GM12878 (cell line): ENCODE data around the gene ZDHHC22. TPM values are rescaled to one million over a fixed set of nuclear protein-coding genes. Genes with fewer than 3 reads are reported as not detected.

Experiments used
- ATAC-seq: fragments of 200-7000 bp; cut with Tn5 transposase; 3 replicates; pipeline ENCODE4 v1.9.1; 2020; ENCODE audit warnings: mild to moderate bottlenecking, moderate library complexity
- BruUV-seq: library from RNA; stranded (reverse); fragments of 400-500 nt; replicated peaks from 2 replicates; lab custom pipeline; 2021; lab: Mats Ljungman, UMichigan
- CTCF ChIA-PET: fragments of 300-600 bp; sonication (Branson Sonifier 250); formaldehyde crosslinking; extraction: SDS; loops from one replicate; lab custom pipeline; 2021; ENCODE audit warnings: inconsistent platforms; lab: Yijun Ruan, JAX
- POLR2A ChIA-PET: fragments of 350-600 bp; formaldehyde crosslinking; extraction: SDS; loops from one replicate; lab custom pipeline; 2021; ENCODE audit warnings: inconsistent platforms; lab: Charles Lee
- RAD21 ChIA-PET: fragments of 300-600 bp; sonication (Branson Sonifier 250); formaldehyde crosslinking; loops from one replicate; lab custom pipeline; 2023; ENCODE audit warnings: antibody characterized with exemption; ENCODE audit not compliant: unreplicated experiment; lab: Charles Lee
- SMC1A ChIA-PET: fragments of 300-600 bp; sonication (Branson Sonifier 250); formaldehyde crosslinking; loops from one replicate; lab custom pipeline; 2023; ENCODE audit not compliant: unreplicated experiment, uncharacterized antibody; lab: Charles Lee
- DNase-seq: peaks from one replicate; pipeline ENCODE4 v3.0.0-alpha.2; 2011; ENCODE audit warnings: low read depth, low spot score
- FAIRE-seq: peaks from 3 replicates; lab custom pipeline; 2011; peaks lifted over from hg19 to GRCh38; lab: Jason Lieb, UNC
- H2AFZ ChIP-seq: 2 replicates; pipeline ENCODE4 v1.6.0; 2011; ENCODE audit warnings: low read depth, low read length, control low read depth; ENCODE audit not compliant: control insufficient read depth
- H3K27ac ChIP-seq: 2 replicates; pipeline ENCODE4 v1.5.1; 2011; ENCODE audit warnings: control low read depth; ENCODE audit not compliant: control insufficient read depth, insufficient read depth
- H3K27me3 ChIP-seq, 2 experiments: replicated peaks in 1 of 2; 2 replicates each; pipeline versions ENCODE4 v1.6.0 to v1.6.1; 2011; ENCODE audit warnings: low read length in 1 of 2; ENCODE audit not compliant: control insufficient read depth in 2 of 2, insufficient read depth in 2 of 2
- H3K36me3 ChIP-seq, 2 experiments: 2 replicates each; pipeline ENCODE4 v1.5.1; 2011; ENCODE audit warnings: low read length in 1 of 2; ENCODE audit not compliant: control insufficient read depth in 2 of 2, insufficient read depth in 2 of 2
- H3K4me1 ChIP-seq: 2 replicates; pipeline ENCODE4 v1.6.1; 2011; ENCODE audit warnings: mild to moderate bottlenecking, low read length, moderate library complexity, mixed read lengths; ENCODE audit not compliant: control insufficient read depth, insufficient read depth
- H3K4me2 ChIP-seq: 2 replicates; pipeline ENCODE4 v1.6.0; 2011; ENCODE audit warnings: control low read depth; ENCODE audit not compliant: control insufficient read depth, insufficient read depth
- H3K4me3 ChIP-seq: fragments of 200-600 bp; sonication (generic); 2 replicates; pipeline ENCODE4 v1.5.1; 2016
- H3K79me2 ChIP-seq: 2 replicates; pipeline ENCODE4 v1.6.0; 2011; ENCODE audit warnings: low read length; ENCODE audit not compliant: control insufficient read depth, insufficient read depth
- H3K9ac ChIP-seq: 2 replicates; pipeline ENCODE4 v1.8.0; 2011; ENCODE audit warnings: low read length, control low read depth, mixed read lengths; ENCODE audit not compliant: control insufficient read depth, insufficient read depth
- H3K9me3 ChIP-seq: replicated peaks from 3 replicates; pipeline ENCODE4 v1.5.1; 2011; ENCODE audit warnings: mild to moderate bottlenecking, low read length; ENCODE audit not compliant: control insufficient read depth, insufficient read depth
- H4K20me1 ChIP-seq: 2 replicates; pipeline ENCODE4 v1.6.0; 2011; ENCODE audit not compliant: control insufficient read depth, insufficient read depth
- CBX5 ChIP-seq: sonication (generic); IDR thresholded peaks from 2 replicates; pipeline ENCODE4 v1.6.1; 2016; ENCODE audit warnings: low read depth, moderate library complexity, mild to moderate bottlenecking, inconsistent platforms
- CREB1 ChIP-seq: IDR thresholded peaks from 2 replicates; pipeline ENCODE4 v1.6.1; 2012; ENCODE audit warnings: low read depth, mild to moderate bottlenecking, inconsistent platforms
- MEF2A ChIP-seq: IDR thresholded peaks from 2 replicates; pipeline ENCODE4 v1.6.1; 2011; ENCODE audit warnings: low read depth, mild to moderate bottlenecking, low read length, moderate library complexity; ENCODE audit not compliant: insufficient read depth
- MEF2B ChIP-seq: fragments of 450-650 bp; IDR thresholded peaks from 2 replicates; pipeline ENCODE4 v1.6.1; 2018; ENCODE audit warnings: mild to moderate bottlenecking, moderate library complexity; ENCODE audit not compliant: partially characterized antibody, poor library complexity, severe bottlenecking
- MTA2 ChIP-seq: fragments of 450-650 bp; IDR thresholded peaks from 2 replicates; pipeline ENCODE4 v1.6.1; 2016; ENCODE audit warnings: low read depth, mild to moderate bottlenecking, moderate library complexity
- RBBP5 ChIP-seq: fragments of 200-600 bp; sonication (generic); conservative IDR thresholded peaks from 2 replicates; pipeline ENCODE4 v1.6.1; 2016
- STAT1 ChIP-seq: fragments of 450-650 bp; conservative IDR thresholded peaks from 2 replicates; pipeline ENCODE4 v1.6.1; 2014; ENCODE audit warnings: antibody characterized with exemption, mild to moderate bottlenecking
- SUPT20H ChIP-seq: IDR thresholded peaks from 2 replicates; pipeline ENCODE4 v1.6.1; 2011; ENCODE audit warnings: low read depth, mild to moderate bottlenecking, low read length, moderate library complexity, borderline replicate concordance; ENCODE audit not compliant: control insufficient read depth
- WGBS: methylation state at CpG from one replicate; pipeline ENCODE4 v1.1.6; 2016; ENCODE audit warnings: low lambda C conversion rate; ENCODE audit not compliant: insufficient replicate concordance, insufficient coverage; ENCODE audit errors: missing lambda C conversion rate; 5-methylcytosine and 5-hydroxymethylcytosine counted together
- in situ Hi-C: fragments of 300-500 bp; cut with MboI; formaldehyde crosslinking; loops from 9 replicates; pipeline ENCODE4 v1.14.3; 2018; ENCODE audit warnings: mixed read lengths
- intact Hi-C: fragments of 100-400 bp; cut with micrococcal nuclease; formaldehyde crosslinking; loops from one replicate; pipeline ENCODE4 v1.14.2; 2022; ENCODE audit not compliant: unreplicated experiment
- polyA plus RNA-seq, 11 experiments: library from polyadenylated mRNA; depleted of rRNA in 4 of 11; unstranded in 6 of 11; stranded (reverse) in 5 of 11; fragments of >200 nt; fragmentation: Nextera tagmentation in 4 of 11; fragmentation: Illumina TruSeq in 1 of 11; extraction: Ambion mirVana in 4 of 11; extraction: Trizol in 1 of 11; gene quantifications; 1 replicate in 1 of 11; 2 replicates in 10 of 11; pipeline versions ENCODE4 v1.2.1 to v1.2.3, GENCODE V29; 2011 to 2016; ENCODE audit warnings: inconsistent platforms in 2 of 11, missing spikeins in 2 of 11, low read depth in 1 of 11
- total RNA-seq, 4 experiments: library from RNA; depleted of rRNA in 3 of 4; stranded (reverse); fragments of >200 nt in 3 of 4; fragmentation: Illumina TruSeq in 1 of 4; extraction: Trizol in 1 of 4; gene quantifications; 2 replicates each; pipeline versions ENCODE4 v1.2.1 to v1.2.3, GENCODE V29; 2013 to 2021
- TF ChIP-seq, protein P1 (sequence below): IDR thresholded peaks from 2 replicates; pipeline ENCODE4 v1.6.1; 2012; ENCODE audit warnings: improper control_type of control experiment, low read depth, low read length; ENCODE audit not compliant: insufficient replicate concordance
- TF ChIP-seq, protein P2 (sequence below): fragments of 450-650 bp; IDR thresholded peaks from 2 replicates; pipeline ENCODE4 v1.6.1; 2018; ENCODE audit warnings: borderline replicate concordance, mild to moderate bottlenecking; ENCODE audit not compliant: partially characterized antibody
- TF ChIP-seq, protein P3 (sequence below): fragments of 450-650 bp; IDR thresholded peaks from 2 replicates; pipeline ENCODE4 v1.6.1; 2017; ENCODE audit warnings: mild to moderate bottlenecking, low read depth, inconsistent platforms; ENCODE audit not compliant: poor library complexity, severe bottlenecking

Gene ZDHHC22
- total and polyA plus RNA-seq, 10 of the 15 experiments (the other 5 are each of a cell fraction or from before 2014, with no cell fraction given) = 0.06 TPM; not detected in 9

DNA sequence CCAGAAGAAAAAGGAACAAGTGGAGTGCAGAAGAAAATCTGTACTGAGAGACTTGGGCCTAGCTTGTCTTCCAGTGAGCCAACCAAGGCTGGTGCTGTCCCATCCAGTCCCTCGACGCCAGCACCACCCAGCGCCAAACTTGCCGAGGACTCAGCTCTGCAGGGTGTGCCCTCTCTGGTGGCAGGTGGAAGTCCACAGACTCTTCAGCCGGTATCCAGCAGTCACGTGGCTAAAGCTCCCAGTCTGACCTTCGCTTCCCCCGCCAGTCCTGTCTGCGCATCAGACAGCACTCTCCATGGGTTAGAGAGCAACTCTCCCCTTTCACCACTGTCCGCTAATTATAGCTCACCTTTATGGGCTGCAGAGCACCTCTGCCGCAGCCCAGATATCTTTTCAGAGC, 27.9 kb downstream of the ZDHHC22 start:
- ChIA-PET SMC1A (interaction anchor here (4.1 to 20.2 kb wide), 2 partner anchors 9 to 12 kb away, joined by 23 to 428 read pairs; partner anchors contain the start of gene CIPC), CTCF (interaction anchor here (0.9 to 21.2 kb wide), 3 partner anchors 10 to 12 kb away, joined by 3 to 445 read pairs (median 16); partner anchors contain the start of gene CIPC), RAD21 (interaction anchor here (1.1 kb wide), 1 partner anchor 11 kb away, joined by 6 read pairs; no protein-coding TSS in a partner anchor), POLR2A (no interaction called here)
- no TSS peak for BruUV-seq
- ATAC-seq = no peak
- no peak overlapping the region for H2AFZ ChIP-seq
- H3K4me3 ChIP-seq = no peak overlapping the region
- no peaks in the 10 kb centered on the region for H3K79me2 ChIP-seq
- intact Hi-C loops = no loop called here
- FAIRE-seq = no peak
- no peak overlapping the region for H3K27ac ChIP-seq
- no peaks in the 10 kb centered on the region for H4K20me1 ChIP-seq
- no peaks in the 10 kb centered on the region for H3K9me3 ChIP-seq
- in situ Hi-C loops = no loop called here
- peaks cover 12 to 26% of the 10 kb centered on the region in 2 experiments for H3K36me3 ChIP-seq
- DNase-seq = no peak
- H3K4me2 ChIP-seq = no peak overlapping the region
- no peaks in the 10 kb centered on the region for H3K4me1 ChIP-seq
- no peaks in the 10 kb centered on the region for H3K27me3 ChIP-seq
- WGBS = 97% methylated on average over 11 of the region's 11 CpGs
- no peak overlapping the region for H3K9ac ChIP-seq
- TF ChIP-seq MEF2B (no peak), CBX5 (no peak), RBBP5 (no peak), CREB1 (no peak), SUPT20H (no peak), STAT1 (no peak), MTA2 (no peak), MEF2A (no peak)
- TF ChIP-seq, protein P1, sequence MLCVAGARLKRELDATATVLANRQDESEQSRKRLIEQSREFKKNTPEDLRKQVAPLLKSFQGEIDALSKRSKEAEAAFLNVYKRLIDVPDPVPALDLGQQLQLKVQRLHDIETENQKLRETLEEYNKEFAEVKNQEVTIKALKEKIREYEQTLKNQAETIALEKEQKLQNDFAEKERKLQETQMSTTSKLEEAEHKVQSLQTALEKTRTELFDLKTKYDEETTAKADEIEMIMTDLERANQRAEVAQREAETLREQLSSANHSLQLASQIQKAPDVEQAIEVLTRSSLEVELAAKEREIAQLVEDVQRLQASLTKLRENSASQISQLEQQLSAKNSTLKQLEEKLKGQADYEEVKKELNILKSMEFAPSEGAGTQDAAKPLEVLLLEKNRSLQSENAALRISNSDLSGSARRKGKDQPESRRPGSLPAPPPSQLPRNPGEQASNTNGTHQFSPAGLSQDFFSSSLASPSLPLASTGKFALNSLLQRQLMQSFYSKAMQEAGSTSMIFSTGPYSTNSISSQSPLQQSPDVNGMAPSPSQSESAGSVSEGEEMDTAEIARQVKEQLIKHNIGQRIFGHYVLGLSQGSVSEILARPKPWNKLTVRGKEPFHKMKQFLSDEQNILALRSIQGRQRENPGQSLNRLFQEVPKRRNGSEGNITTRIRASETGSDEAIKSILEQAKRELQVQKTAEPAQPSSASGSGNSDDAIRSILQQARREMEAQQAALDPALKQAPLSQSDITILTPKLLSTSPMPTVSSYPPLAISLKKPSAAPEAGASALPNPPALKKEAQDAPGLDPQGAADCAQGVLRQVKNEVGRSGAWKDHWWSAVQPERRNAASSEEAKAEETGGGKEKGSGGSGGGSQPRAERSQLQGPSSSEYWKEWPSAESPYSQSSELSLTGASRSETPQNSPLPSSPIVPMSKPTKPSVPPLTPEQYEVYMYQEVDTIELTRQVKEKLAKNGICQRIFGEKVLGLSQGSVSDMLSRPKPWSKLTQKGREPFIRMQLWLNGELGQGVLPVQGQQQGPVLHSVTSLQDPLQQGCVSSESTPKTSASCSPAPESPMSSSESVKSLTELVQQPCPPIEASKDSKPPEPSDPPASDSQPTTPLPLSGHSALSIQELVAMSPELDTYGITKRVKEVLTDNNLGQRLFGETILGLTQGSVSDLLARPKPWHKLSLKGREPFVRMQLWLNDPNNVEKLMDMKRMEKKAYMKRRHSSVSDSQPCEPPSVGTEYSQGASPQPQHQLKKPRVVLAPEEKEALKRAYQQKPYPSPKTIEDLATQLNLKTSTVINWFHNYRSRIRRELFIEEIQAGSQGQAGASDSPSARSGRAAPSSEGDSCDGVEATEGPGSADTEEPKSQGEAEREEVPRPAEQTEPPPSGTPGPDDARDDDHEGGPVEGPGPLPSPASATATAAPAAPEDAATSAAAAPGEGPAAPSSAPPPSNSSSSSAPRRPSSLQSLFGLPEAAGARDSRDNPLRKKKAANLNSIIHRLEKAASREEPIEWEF = no peak
- TF ChIP-seq, protein P2, sequence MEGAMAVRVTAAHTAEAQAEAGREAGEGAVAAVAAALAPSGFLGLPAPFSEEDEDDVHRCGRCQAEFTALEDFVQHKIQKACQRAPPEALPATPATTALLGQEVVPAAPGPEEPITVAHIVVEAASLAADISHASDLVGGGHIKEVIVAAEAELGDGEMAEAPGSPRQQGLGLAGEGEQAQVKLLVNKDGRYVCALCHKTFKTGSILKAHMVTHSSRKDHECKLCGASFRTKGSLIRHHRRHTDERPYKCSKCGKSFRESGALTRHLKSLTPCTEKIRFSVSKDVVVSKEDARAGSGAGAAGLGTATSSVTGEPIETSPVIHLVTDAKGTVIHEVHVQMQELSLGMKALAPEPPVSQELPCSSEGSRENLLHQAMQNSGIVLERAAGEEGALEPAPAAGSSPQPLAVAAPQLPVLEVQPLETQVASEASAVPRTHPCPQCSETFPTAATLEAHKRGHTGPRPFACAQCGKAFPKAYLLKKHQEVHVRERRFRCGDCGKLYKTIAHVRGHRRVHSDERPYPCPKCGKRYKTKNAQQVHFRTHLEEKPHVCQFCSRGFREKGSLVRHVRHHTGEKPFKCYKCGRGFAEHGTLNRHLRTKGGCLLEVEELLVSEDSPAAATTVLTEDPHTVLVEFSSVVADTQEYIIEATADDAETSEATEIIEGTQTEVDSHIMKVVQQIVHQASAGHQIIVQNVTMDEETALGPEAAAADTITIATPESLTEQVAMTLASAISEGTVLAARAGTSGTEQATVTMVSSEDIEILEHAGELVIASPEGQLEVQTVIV = no peak
- TF ChIP-seq, protein P3, sequence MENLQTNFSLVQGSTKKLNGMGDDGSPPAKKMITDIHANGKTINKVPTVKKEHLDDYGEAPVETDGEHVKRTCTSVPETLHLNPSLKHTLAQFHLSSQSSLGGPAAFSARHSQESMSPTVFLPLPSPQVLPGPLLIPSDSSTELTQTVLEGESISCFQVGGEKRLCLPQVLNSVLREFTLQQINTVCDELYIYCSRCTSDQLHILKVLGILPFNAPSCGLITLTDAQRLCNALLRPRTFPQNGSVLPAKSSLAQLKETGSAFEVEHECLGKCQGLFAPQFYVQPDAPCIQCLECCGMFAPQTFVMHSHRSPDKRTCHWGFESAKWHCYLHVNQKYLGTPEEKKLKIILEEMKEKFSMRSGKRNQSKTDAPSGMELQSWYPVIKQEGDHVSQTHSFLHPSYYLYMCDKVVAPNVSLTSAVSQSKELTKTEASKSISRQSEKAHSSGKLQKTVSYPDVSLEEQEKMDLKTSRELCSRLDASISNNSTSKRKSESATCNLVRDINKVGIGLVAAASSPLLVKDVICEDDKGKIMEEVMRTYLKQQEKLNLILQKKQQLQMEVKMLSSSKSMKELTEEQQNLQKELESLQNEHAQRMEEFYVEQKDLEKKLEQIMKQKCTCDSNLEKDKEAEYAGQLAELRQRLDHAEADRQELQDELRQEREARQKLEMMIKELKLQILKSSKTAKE = no peak
